HEK293 (cell line): Measurements from ENCODE around the gene LRP1.

Experiments
- BCL6B ChIP-seq: fragments of 450-650 bp; formaldehyde crosslinking; IDR thresholded peaks from 2 replicates; pipeline ENCODE4 v1.5.1; 2017; ENCODE audit warnings: missing biosample characterization, missing genetic modification characterization
- EGR2 ChIP-seq: fragments of 450-650 bp; formaldehyde crosslinking; IDR thresholded peaks from 2 replicates; pipeline ENCODE4 v1.5.1; 2016; ENCODE audit warnings: low read depth, missing biosample characterization, missing genetic modification characterization
- HOXA7 ChIP-seq: sonication (generic); formaldehyde crosslinking; IDR thresholded peaks from 2 replicates; pipeline ENCODE4 v1.8.1; 2022; ENCODE audit warnings: missing genetic modification reagents, borderline replicate concordance
- KLF8 ChIP-seq: fragments of 450-650 bp; formaldehyde crosslinking; IDR thresholded peaks from 2 replicates; pipeline ENCODE4 v1.5.1; 2016; ENCODE audit warnings: missing biosample characterization, missing genetic modification characterization
- REPIN1 ChIP-seq: fragments of 450-650 bp; formaldehyde crosslinking; IDR thresholded peaks from 2 replicates; pipeline ENCODE4 v1.5.1; 2017; ENCODE audit warnings: missing biosample characterization, missing genetic modification characterization, low read depth
- SALL2 ChIP-seq: fragments of 450-650 bp; formaldehyde crosslinking; IDR thresholded peaks from 2 replicates; pipeline ENCODE4 v1.5.0; 2017; ENCODE audit warnings: missing biosample characterization, mild to moderate bottlenecking, missing genetic modification characterization, borderline replicate concordance
- TRIM28 ChIP-seq: IDR thresholded peaks from 2 replicates; pipeline ENCODE4 v1.6.1; 2011; ENCODE audit warnings: low read length, control low read depth, borderline replicate concordance
- WT1 ChIP-seq: fragments of 450-650 bp; formaldehyde crosslinking; IDR thresholded peaks from 2 replicates; pipeline ENCODE4 v1.5.1; 2016; ENCODE audit warnings: missing biosample characterization, missing genetic modification characterization
- ZBTB8A ChIP-seq: fragments of 450-650 bp; formaldehyde crosslinking; IDR thresholded peaks from 2 replicates; pipeline ENCODE4 v1.5.1; 2016; ENCODE audit warnings: missing biosample characterization, missing genetic modification characterization
- ZEB2 ChIP-seq: fragments of 450-650 bp; formaldehyde crosslinking; IDR thresholded peaks from 2 replicates; pipeline ENCODE4 v1.5.1; 2016; ENCODE audit warnings: missing biosample characterization, missing genetic modification characterization
- ZIC2 ChIP-seq: fragments of 450-650 bp; formaldehyde crosslinking; IDR thresholded peaks from 2 replicates; pipeline ENCODE4 v1.5.1; 2016; ENCODE audit warnings: missing biosample characterization, missing genetic modification characterization
- ZNF16 ChIP-seq: fragments of 450-650 bp; formaldehyde crosslinking; IDR thresholded peaks from 2 replicates; pipeline ENCODE4 v1.5.1; 2016; ENCODE audit warnings: low read depth, missing biosample characterization, missing genetic modification characterization
- ZNF169 ChIP-seq: fragments of 450-650 bp; formaldehyde crosslinking; IDR thresholded peaks from 2 replicates; pipeline ENCODE4 v1.5.1; 2016; ENCODE audit warnings: missing biosample characterization, missing genetic modification characterization
- ZNF184 ChIP-seq: fragments of 450-650 bp; IDR thresholded peaks from 2 replicates; pipeline ENCODE4 v1.5.1; 2018; ENCODE audit warnings: missing biosample characterization, mild to moderate bottlenecking, missing genetic modification characterization
- ZNF223 ChIP-seq: fragments of 450-650 bp; formaldehyde crosslinking; IDR thresholded peaks from 2 replicates; pipeline ENCODE4 v1.5.1; 2016; ENCODE audit warnings: missing biosample characterization, missing genetic modification characterization
- ZNF24 ChIP-seq: fragments of 450-650 bp; formaldehyde crosslinking; IDR thresholded peaks from 2 replicates; pipeline ENCODE4 v1.5.1; 2016; ENCODE audit warnings: missing biosample characterization, missing genetic modification characterization
- ZNF280C ChIP-seq: fragments of 450-650 bp; formaldehyde crosslinking; IDR thresholded peaks from 2 replicates; pipeline ENCODE4 v1.5.1; 2016; ENCODE audit warnings: missing biosample characterization, missing genetic modification characterization
- ZNF280D ChIP-seq: fragments of 450-650 bp; formaldehyde crosslinking; IDR thresholded peaks from 2 replicates; pipeline ENCODE4 v1.5.1; 2016; ENCODE audit warnings: missing biosample characterization, missing genetic modification characterization
- ZNF341 ChIP-seq: fragments of 450-650 bp; formaldehyde crosslinking; IDR thresholded peaks from 2 replicates; pipeline ENCODE4; 2016; ENCODE audit warnings: low read depth, missing biosample characterization, missing genetic modification characterization
- ZNF48 ChIP-seq: fragments of 450-650 bp; formaldehyde crosslinking; IDR thresholded peaks from 2 replicates; pipeline ENCODE4 v1.5.1; 2016; ENCODE audit warnings: missing biosample characterization, missing genetic modification characterization
- ZNF510 ChIP-seq: fragments of 450-650 bp; formaldehyde crosslinking; IDR thresholded peaks from 2 replicates; pipeline ENCODE4 v1.5.1; 2018; ENCODE audit warnings: mild to moderate bottlenecking, missing genetic modification characterization, missing biosample characterization; ENCODE audit not compliant: insufficient replicate concordance
- ZNF571 ChIP-seq: fragments of 450-650 bp; formaldehyde crosslinking; IDR thresholded peaks from 2 replicates; pipeline ENCODE4 v1.5.0; 2017; ENCODE audit warnings: missing biosample characterization, missing genetic modification characterization
- ZNF626 ChIP-seq: fragments of 450-650 bp; sonication (Bioruptor Pico); formaldehyde crosslinking; IDR thresholded peaks from 2 replicates; pipeline ENCODE4 v1.5.1; 2018; ENCODE audit warnings: missing biosample characterization, missing genetic modification characterization, inconsistent platforms
- ZNF747 ChIP-seq: fragments of 450-650 bp; formaldehyde crosslinking; IDR thresholded peaks from 2 replicates; pipeline ENCODE4 v1.5.1; 2016; ENCODE audit warnings: missing biosample characterization, missing genetic modification characterization
- ZNF76 ChIP-seq: fragments of 450-650 bp; formaldehyde crosslinking; IDR thresholded peaks from 2 replicates; pipeline ENCODE4; 2016; ENCODE audit warnings: low read depth, missing biosample characterization, missing genetic modification characterization, borderline replicate concordance
- TF ChIP-seq, protein P1 (sequence below): fragments of 450-650 bp; formaldehyde crosslinking; IDR thresholded peaks from 2 replicates; pipeline ENCODE4 v1.5.1; 2017; ENCODE audit warnings: missing biosample characterization, missing genetic modification characterization
- TF ChIP-seq, protein P2 (sequence below): fragments of 450-650 bp; formaldehyde crosslinking; IDR thresholded peaks from 2 replicates; pipeline ENCODE4 v1.5.1; 2016; ENCODE audit warnings: missing biosample characterization, missing genetic modification characterization
- TF ChIP-seq, protein P3 (sequence below): fragments of 450-650 bp; formaldehyde crosslinking; IDR thresholded peaks from 2 replicates; pipeline ENCODE4 v1.5.1; 2016; ENCODE audit warnings: missing biosample characterization, missing genetic modification characterization

Gene LRP1

DNA sequence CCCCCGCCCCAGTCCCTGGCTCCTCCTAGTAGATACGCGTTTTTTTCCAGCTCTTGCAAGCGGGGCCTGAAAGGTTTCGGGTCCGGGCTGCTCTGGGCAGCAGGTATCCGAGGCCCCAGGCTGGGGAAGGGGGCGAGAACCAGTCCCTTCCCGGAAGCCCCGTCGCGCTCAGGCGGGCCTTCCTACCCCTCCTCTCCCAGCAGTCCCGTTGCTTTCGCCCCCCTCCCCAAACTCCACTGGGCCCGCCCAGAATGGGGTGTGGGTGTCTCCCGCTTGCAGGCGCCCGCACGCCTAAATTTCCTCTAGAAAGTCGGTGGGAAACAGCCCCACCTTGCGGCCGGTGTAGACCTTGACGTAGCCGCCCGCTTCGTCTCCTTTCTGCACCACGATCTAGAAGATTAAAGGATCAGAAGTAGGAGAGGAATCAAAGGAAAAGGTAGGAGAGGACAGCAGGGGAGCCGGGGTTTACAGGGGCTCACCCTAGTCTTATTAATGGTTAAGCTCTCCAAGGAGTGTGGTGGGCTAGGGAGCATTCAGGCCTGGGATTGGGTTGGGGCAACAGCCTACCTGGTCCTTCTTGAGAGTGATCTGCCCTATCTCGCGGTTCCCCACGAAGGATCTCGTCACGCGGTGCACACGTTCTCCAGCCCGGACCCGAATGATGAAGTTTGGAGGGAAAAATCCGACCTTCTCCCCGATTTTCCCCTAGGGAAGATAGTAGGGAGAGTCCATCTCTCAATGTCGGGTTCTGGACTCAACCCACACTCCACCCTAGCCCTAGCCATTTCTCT, 115.4 kb downstream of the LRP1 start (continued):
- TF ChIP-seq ZNF280D (tag by site-specific recombination) (no peak), ZNF24 (tag by site-specific recombination) (no peak), SALL2 (tag by site-specific recombination) (no peak), BCL6B (tag by site-specific recombination) (no peak), ZNF223 (tag by site-specific recombination) (no peak), ZNF571 (no peak), ZNF747 (tag by site-specific recombination) (no peak), ZNF16 (no peak), WT1 (tag by site-specific recombination) (no peak), ZNF280C (tag by site-specific recombination) (no peak), ZNF510 (tag by site-specific recombination) (no peak), EGR2 (no peak), ZBTB8A (peak; percentile 100), ZIC2 (tag by site-specific recombination) (peak; percentile 68), ZEB2 (tag by site-specific recombination) (peak; percentile 13), ZNF169 (no peak), TRIM28 (no peak), ZNF76 (tag by site-specific recombination) (no peak; the same call in 1 of the 2 replicates), ZNF184 (no peak), REPIN1 (tag by site-specific recombination) (no peak), HOXA7 (CRISPR knock-in tag) (no peak), ZNF48 (no peak), ZNF626 (tag by site-specific recombination) (no peak), KLF8 (tag by site-specific recombination) (peak; percentile 76), ZNF341 (tag by site-specific recombination) (0 out of 2 replicates have a peak, but pooled peaks have one; percentile 59)
- TF ChIP-seq, protein P1, sequence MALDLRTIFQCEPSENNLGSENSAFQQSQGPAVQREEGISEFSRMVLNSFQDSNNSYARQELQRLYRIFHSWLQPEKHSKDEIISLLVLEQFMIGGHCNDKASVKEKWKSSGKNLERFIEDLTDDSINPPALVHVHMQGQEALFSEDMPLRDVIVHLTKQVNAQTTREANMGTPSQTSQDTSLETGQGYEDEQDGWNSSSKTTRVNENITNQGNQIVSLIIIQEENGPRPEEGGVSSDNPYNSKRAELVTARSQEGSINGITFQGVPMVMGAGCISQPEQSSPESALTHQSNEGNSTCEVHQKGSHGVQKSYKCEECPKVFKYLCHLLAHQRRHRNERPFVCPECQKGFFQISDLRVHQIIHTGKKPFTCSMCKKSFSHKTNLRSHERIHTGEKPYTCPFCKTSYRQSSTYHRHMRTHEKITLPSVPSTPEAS: no peak
- TF ChIP-seq, protein P2, sequence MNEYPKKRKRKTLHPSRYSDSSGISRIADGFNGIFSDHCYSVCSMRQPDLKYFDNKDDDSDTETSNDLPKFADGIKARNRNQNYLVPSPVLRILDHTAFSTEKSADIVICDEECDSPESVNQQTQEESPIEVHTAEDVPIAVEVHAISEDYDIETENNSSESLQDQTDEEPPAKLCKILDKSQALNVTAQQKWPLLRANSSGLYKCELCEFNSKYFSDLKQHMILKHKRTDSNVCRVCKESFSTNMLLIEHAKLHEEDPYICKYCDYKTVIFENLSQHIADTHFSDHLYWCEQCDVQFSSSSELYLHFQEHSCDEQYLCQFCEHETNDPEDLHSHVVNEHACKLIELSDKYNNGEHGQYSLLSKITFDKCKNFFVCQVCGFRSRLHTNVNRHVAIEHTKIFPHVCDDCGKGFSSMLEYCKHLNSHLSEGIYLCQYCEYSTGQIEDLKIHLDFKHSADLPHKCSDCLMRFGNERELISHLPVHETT (tag by site-specific recombination): no peak; the same call in 1 of the 2 replicates
- TF ChIP-seq, protein P3, sequence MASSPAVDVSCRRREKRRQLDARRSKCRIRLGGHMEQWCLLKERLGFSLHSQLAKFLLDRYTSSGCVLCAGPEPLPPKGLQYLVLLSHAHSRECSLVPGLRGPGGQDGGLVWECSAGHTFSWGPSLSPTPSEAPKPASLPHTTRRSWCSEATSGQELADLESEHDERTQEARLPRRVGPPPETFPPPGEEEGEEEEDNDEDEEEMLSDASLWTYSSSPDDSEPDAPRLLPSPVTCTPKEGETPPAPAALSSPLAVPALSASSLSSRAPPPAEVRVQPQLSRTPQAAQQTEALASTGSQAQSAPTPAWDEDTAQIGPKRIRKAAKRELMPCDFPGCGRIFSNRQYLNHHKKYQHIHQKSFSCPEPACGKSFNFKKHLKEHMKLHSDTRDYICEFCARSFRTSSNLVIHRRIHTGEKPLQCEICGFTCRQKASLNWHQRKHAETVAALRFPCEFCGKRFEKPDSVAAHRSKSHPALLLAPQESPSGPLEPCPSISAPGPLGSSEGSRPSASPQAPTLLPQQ: peak; percentile 44
